Mesenchymal stem cell (in vitro differentiated cells and primary cell): ENCODE data around the gene GLT1D1.
A peak's percentile ranks its signal among the peaks of the same experiment; 100 is the strongest.

Experiments
- DNase-seq: peaks from one replicate; pipeline ENCODE4 v3.0.0-alpha.2; 2013
- H2AFZ ChIP-seq: one replicate; pipeline ENCODE4 v1.6.1; 2013; ENCODE audit warnings: low read depth, mild to moderate bottlenecking, control low read depth, inconsistent platforms, low read length, moderate library complexity
- H2AK5ac ChIP-seq: 2 replicates; pipeline ENCODE4 v1.6.1; 2013; ENCODE audit warnings: low read length, moderate library complexity, mild to moderate bottlenecking, inconsistent platforms; ENCODE audit not compliant: severe bottlenecking
- H2BK120ac ChIP-seq: one replicate; pipeline ENCODE4 v1.6.1; 2013; ENCODE audit warnings: low read depth, mild to moderate bottlenecking, inconsistent platforms, low read length, moderate library complexity
- H2BK12ac ChIP-seq, 2 experiments: one replicate each; pipeline ENCODE4 v1.6.1; 2013; ENCODE audit warnings: inconsistent platforms in 2 of 2, low read length in 2 of 2, mild to moderate bottlenecking in 2 of 2, moderate library complexity in 2 of 2, control low read depth in 1 of 2
- H2BK15ac ChIP-seq: one replicate; pipeline ENCODE4 v1.6.1; 2013; ENCODE audit warnings: mild to moderate bottlenecking, low read depth, inconsistent platforms; ENCODE audit not compliant: poor library complexity, severe bottlenecking
- H2BK5ac ChIP-seq: 2 replicates; pipeline ENCODE4 v1.6.1; 2013; ENCODE audit warnings: low read depth, mild to moderate bottlenecking, low read length, control low read depth, inconsistent platforms; ENCODE audit not compliant: poor library complexity, severe bottlenecking
- H3K14ac ChIP-seq, 2 experiments: one replicate each; pipeline ENCODE4 v1.6.1; 2013; ENCODE audit warnings: inconsistent platforms in 2 of 2, low read length in 2 of 2, control low read depth in 1 of 2, mild to moderate bottlenecking in 1 of 2, moderate library complexity in 1 of 2
- H3K18ac ChIP-seq, 2 experiments: one replicate each; pipeline ENCODE4 v1.6.1; 2013; ENCODE audit warnings: inconsistent platforms in 2 of 2, low read length in 2 of 2, control low read depth in 1 of 2, low read depth in 1 of 2, mild to moderate bottlenecking in 1 of 2
- H3K23ac ChIP-seq, 2 experiments: one replicate each; pipeline ENCODE4 v1.6.1; 2013; ENCODE audit warnings: inconsistent platforms in 2 of 2, low read length in 2 of 2, mild to moderate bottlenecking in 2 of 2, moderate library complexity in 2 of 2, control low read depth in 1 of 2
- H3K27ac ChIP-seq: 2 replicates; pipeline ENCODE4 v1.5.1; 2013; ENCODE audit warnings: mild to moderate bottlenecking, moderate library complexity, low read length, control low read depth, inconsistent platforms; ENCODE audit not compliant: poor library complexity, severe bottlenecking
- H3K27me3 ChIP-seq, 2 experiments: 2 replicates each; pipeline versions ENCODE4 v1.6.1 to v1.7.0; 2013; ENCODE audit warnings: low read length in 2 of 2, mild to moderate bottlenecking in 2 of 2, moderate library complexity in 2 of 2, control low read depth in 1 of 2, inconsistent platforms in 1 of 2; ENCODE audit not compliant: control insufficient read depth in 1 of 2, insufficient read depth in 1 of 2
- H3K36me3 ChIP-seq, 2 experiments: 2 replicates each; pipeline versions ENCODE4 v1.6.1 to v1.7.0; 2013; ENCODE audit warnings: low read length in 2 of 2, control low read depth in 1 of 2, inconsistent platforms in 1 of 2, low read depth in 1 of 2, mild to moderate bottlenecking in 1 of 2; ENCODE audit not compliant: insufficient read depth in 2 of 2, control insufficient read depth in 1 of 2
- H3K4ac ChIP-seq, 2 experiments: one replicate each; pipeline ENCODE4 v1.6.1; 2013; ENCODE audit warnings: inconsistent platforms in 2 of 2, low read length in 2 of 2, mild to moderate bottlenecking in 2 of 2, moderate library complexity in 2 of 2, control low read depth in 1 of 2, low read depth in 1 of 2
- H3K4me1 ChIP-seq: 2 replicates; pipeline ENCODE4 v1.6.1; 2013; ENCODE audit warnings: low read depth, low read length, control low read depth; ENCODE audit not compliant: control insufficient read depth, insufficient read depth
- H3K4me2 ChIP-seq: 2 replicates; pipeline ENCODE4 v1.6.1; 2013; ENCODE audit warnings: low read length, mild to moderate bottlenecking, inconsistent platforms; ENCODE audit not compliant: poor library complexity, severe bottlenecking
- H3K4me3 ChIP-seq, 2 experiments: 2 replicates each; pipeline versions ENCODE4 v1.5.1 to v1.7.0; 2013; ENCODE audit warnings: low read length in 2 of 2, mild to moderate bottlenecking in 2 of 2, control low read depth in 1 of 2, low read depth in 1 of 2; ENCODE audit not compliant: insufficient read depth in 1 of 2
- H3K79me1 ChIP-seq: replicated peaks from 2 replicates; pipeline ENCODE4 v1.6.1; 2013; ENCODE audit warnings: mild to moderate bottlenecking, control low read depth, low read length, inconsistent platforms; ENCODE audit not compliant: poor library complexity, severe bottlenecking
- H3K9ac ChIP-seq: 2 replicates; pipeline ENCODE4 v1.7.0; 2013; ENCODE audit warnings: mild to moderate bottlenecking, low read length, moderate library complexity
- H3K9me3 ChIP-seq: 2 replicates; pipeline ENCODE4 v1.7.0; 2013; ENCODE audit warnings: mild to moderate bottlenecking, low read length; ENCODE audit not compliant: control insufficient read depth
- H4K8ac ChIP-seq: one replicate; pipeline ENCODE4 v1.6.1; 2013; ENCODE audit warnings: inconsistent platforms, mild to moderate bottlenecking, low read length, moderate library complexity
- H4K91ac ChIP-seq: one replicate; pipeline ENCODE4 v1.6.1; 2013; ENCODE audit warnings: mild to moderate bottlenecking, low read length, inconsistent platforms
- WGBS: methylation state at CpG from one replicate; pipeline ENCODE4 v1.1.7; 2013; ENCODE audit warnings: mixed read lengths; 5-methylcytosine and 5-hydroxymethylcytosine counted together

The GLT1D1 gene

GRCh38 chr12:128815779-128816642 is 37.3 kb upstream of the GLT1D1 start:
- Histone ChIP-seq H4K8ac (no peak overlapping the region), H3K36me3 (peaks cover 10 to 19% of the 10 kb centered on the region in 2 experiments), H2BK5ac (no peak overlapping the region), H3K27ac (no peak overlapping the region), H2BK120ac (no peak overlapping the region), H3K4me1 (peaks cover 29% of the 10 kb centered on the region), H2AK5ac (peak overlapping the region; percentile 2), H3K27me3 (no peaks in the 10 kb centered on the region), H3K79me1 (no peaks in the 10 kb centered on the region), H3K4ac (no peak overlapping the region), H3K4me3 (peak overlapping the region in 1 of 2 experiments; percentile 62), H2AFZ (no peak overlapping the region), H2BK15ac (no peak overlapping the region), H3K9ac (peak overlapping the region; percentile 56), H3K23ac (no peak overlapping the region), H4K91ac (no peak overlapping the region), H3K9me3 (no peaks in the 10 kb centered on the region), H2BK12ac (no peak overlapping the region), H3K4me2 (no peak overlapping the region), H3K18ac (no peak overlapping the region), H3K14ac (no peak overlapping the region)
- DNase-seq, result no peak
- 91% methylated on average over 6 of the region's 7 CpGs for WGBS

GRCh38 chr12:128816643-128816920 is 36.7 kb upstream of the GLT1D1 start:
- no peak overlapping the region for H4K91ac ChIP-seq
- H3K23ac ChIP-seq, result no peak overlapping the region
- no peak overlapping the region for H3K14ac ChIP-seq
- H3K9me3 ChIP-seq, result no peaks in the 10 kb centered on the region
- no peak overlapping the region for H2BK5ac ChIP-seq
- no peaks in the 10 kb centered on the region for H3K27me3 ChIP-seq
- no peak overlapping the region for H2AFZ ChIP-seq
- peak overlapping the region; percentile 17 for H3K9ac ChIP-seq
- H2BK120ac ChIP-seq, result no peak overlapping the region
- H3K79me1 ChIP-seq, result no peaks in the 10 kb centered on the region
- H4K8ac ChIP-seq, result no peak overlapping the region
- WGBS, result 93% methylated on average over 3 of the region's 4 CpGs
- peak overlapping the region in 1 of 2 experiments; percentile 62 for H3K4me3 ChIP-seq
- no peak overlapping the region for H3K18ac ChIP-seq
- H2BK15ac ChIP-seq, result no peak overlapping the region
- H3K36me3 ChIP-seq, result peaks cover 13 to 22% of the 10 kb centered on the region in 2 experiments
- no peak overlapping the region for H3K4ac ChIP-seq
- H3K4me2 ChIP-seq, result no peak overlapping the region
- DNase-seq, result no peak
- no peak overlapping the region for H3K27ac ChIP-seq
- no peak overlapping the region for H2BK12ac ChIP-seq
- peak overlapping the region; percentile 2 for H2AK5ac ChIP-seq
- H3K4me1 ChIP-seq, result peaks cover 32% of the 10 kb centered on the region

GRCh38 chr12:128817111-128818015 is 35.9 kb upstream of the GLT1D1 start:
- peak; percentile 79 for DNase-seq
- no peak overlapping the region for H2BK120ac ChIP-seq
- 73% methylated on average over 7 of the region's 8 CpGs for WGBS

More at GRCh38 chr12:128817111-128818015, 35.9 kb upstream of the GLT1D1 start:
- Histone ChIP-seq H3K4me2 (no peak overlapping the region), H3K9me3 (no peaks in the 10 kb centered on the region), H3K4ac (no peak overlapping the region), H2AFZ (no peak overlapping the region), H3K14ac (no peak overlapping the region), H2BK12ac (no peak overlapping the region), H2AK5ac (no peak overlapping the region), H3K79me1 (no peaks in the 10 kb centered on the region), H3K9ac (peak overlapping the region; percentile 72), H3K23ac (no peak overlapping the region), H4K8ac (no peak overlapping the region), H3K36me3 (peaks cover 13 to 17% of the 10 kb centered on the region in 2 experiments), H3K4me3 (peak overlapping the region in 1 of 2 experiments; percentile 39), H3K4me1 (peaks cover 33% of the 10 kb centered on the region), H2BK5ac (no peak overlapping the region), H4K91ac (no peak overlapping the region), H3K18ac (no peak overlapping the region), H3K27ac (peak overlapping the region; percentile 85), H2BK15ac (no peak overlapping the region), H3K27me3 (no peaks in the 10 kb centered on the region)
